K562 (cell line): Measurements from ENCODE around the gene HMSD. TPM values are rescaled to one million over a fixed set of nuclear protein-coding genes. Genes with fewer than 3 reads are reported as not detected.

Experiments
- ATAC-seq: fragments of 200-7000 bp; cut with Tn5 transposase; 3 replicates; pipeline ENCODE4 v1.9.1; 2020; ENCODE audit warnings: moderate library complexity
- BruUV-seq: library from RNA; stranded (reverse); fragments of 400-500 nt; replicated peaks from 2 replicates; lab custom pipeline; 2021; lab: Mats Ljungman, UMichigan
- CTCF ChIA-PET: fragments of 300-600 bp; formaldehyde crosslinking; extraction: SDS; loops from one replicate; lab custom pipeline; 2021; ENCODE audit warnings: low intra/inter-chr PET ratio; lab: Yijun Ruan, JAX
- POLR2A ChIA-PET: fragments of 300-600, 350-650 bp; sonication (Branson Sonifier 250); formaldehyde crosslinking; extraction: SDS; loops from one replicate; lab custom pipeline; 2021; ENCODE audit warnings: antibody characterized with exemption, inconsistent platforms; lab: Yijun Ruan, JAX
- DNase-seq, 4 experiments: peaks; one replicate each; pipeline versions ENCODE4 v3.0.0 to v3.0.0-alpha.2; 2011 to 2018; ENCODE audit warnings: low spot score in 3 of 4, mixed read lengths in 3 of 4; ENCODE audit errors: extremely low read depth in 1 of 4
- FAIRE-seq: peaks from 2 replicates; lab custom pipeline; 2011; peaks lifted over from hg19 to GRCh38; lab: Jason Lieb, UNC
- H2AFZ ChIP-seq: 2 replicates; pipeline ENCODE4 v1.6.0; 2011; ENCODE audit warnings: low read depth, low read length, control low read depth, inconsistent platforms
- H3K27ac ChIP-seq: fragments of 200-600 bp; 3 replicates; pipeline ENCODE4 v1.8.0; 2011; ENCODE audit warnings: low read depth, mild to moderate bottlenecking, control low read depth, inconsistent platforms, low read length, moderate library complexity, mixed read lengths; ENCODE audit errors: extremely low read depth
- H3K27me3 ChIP-seq, 2 experiments: fragments of 300-600 bp in 1 of 2; 2 replicates in 1 of 2; 3 replicates in 1 of 2; pipeline versions ENCODE4 v1.6.0 to v1.8.0; 2011; ENCODE audit warnings: inconsistent platforms in 2 of 2, low read length in 2 of 2, mild to moderate bottlenecking in 1 of 2, mixed read lengths in 1 of 2, moderate library complexity in 1 of 2; ENCODE audit not compliant: control insufficient read depth in 2 of 2, insufficient read depth in 2 of 2
- H3K36me3 ChIP-seq: fragments of 300-600 bp; 3 replicates; pipeline ENCODE4 v1.8.0; 2011; ENCODE audit warnings: mild to moderate bottlenecking, low read length, inconsistent platforms; ENCODE audit not compliant: control insufficient read depth, insufficient read depth
- H3K4me1 ChIP-seq, 2 experiments: fragments of 200-600 bp in 1 of 2; replicated peaks in 1 of 2; 2 replicates in 1 of 2; 3 replicates in 1 of 2; pipeline versions ENCODE4 v1.5.1 to v1.8.0; 2011; ENCODE audit warnings: inconsistent platforms in 2 of 2, low read length in 2 of 2, mild to moderate bottlenecking in 1 of 2, mixed read lengths in 1 of 2, moderate library complexity in 1 of 2; ENCODE audit not compliant: control insufficient read depth in 2 of 2, insufficient read depth in 2 of 2
- H3K4me2 ChIP-seq: 2 replicates; pipeline ENCODE4 v1.6.1; 2011; ENCODE audit warnings: low read length, control low read depth, inconsistent platforms, mixed read lengths; ENCODE audit not compliant: insufficient read depth
- H3K4me3 ChIP-seq: fragments of 200-600 bp; sonication (generic), shearing (Covaris generic); 2 replicates; pipeline ENCODE4 v1.5.1; 2016; ENCODE audit warnings: control low read depth, inconsistent platforms
- H3K79me2 ChIP-seq: fragments of 200-600 bp; 3 replicates; pipeline ENCODE4 v1.8.0; 2011; ENCODE audit warnings: low read length, inconsistent platforms; ENCODE audit not compliant: control insufficient read depth, insufficient read depth
- H3K9ac ChIP-seq, 2 experiments: 2 replicates each; pipeline versions ENCODE4 v1.6.0 to v1.6.1; 2011; ENCODE audit warnings: low read depth in 2 of 2, low read length in 2 of 2, control low read depth in 1 of 2, inconsistent platforms in 1 of 2, mild to moderate bottlenecking in 1 of 2, mixed read lengths in 1 of 2; ENCODE audit not compliant: insufficient read depth in 1 of 2
- H3K9me1 ChIP-seq: one replicate; pipeline ENCODE4 v1.6.0; 2011; ENCODE audit warnings: inconsistent platforms, mild to moderate bottlenecking, low read length, moderate library complexity; ENCODE audit not compliant: control insufficient read depth, insufficient read depth
- H3K9me3 ChIP-seq: replicated peaks from 2 replicates; pipeline ENCODE4 v1.5.1; 2011; ENCODE audit warnings: low read depth, low read length, inconsistent platforms; ENCODE audit not compliant: control insufficient read depth, insufficient read depth
- H4K20me1 ChIP-seq: replicated peaks from 2 replicates; pipeline ENCODE4 v1.6.1; 2011; ENCODE audit warnings: low read length, inconsistent platforms, mixed read lengths; ENCODE audit not compliant: control insufficient read depth, insufficient read depth
- GATAD2A ChIP-seq: fragments of 450-650 bp; IDR thresholded peaks from 2 replicates; pipeline ENCODE4 v1.6.1; 2017
- KAT2B ChIP-seq: IDR thresholded peaks from one replicate; pipeline ENCODE4 v1.6.1; 2012; ENCODE audit warnings: low read depth, mild to moderate bottlenecking, control low read depth, inconsistent platforms, low read length, moderate library complexity
- PTRF ChIP-seq: fragments of 450-650 bp; IDR thresholded peaks from 2 replicates; pipeline ENCODE4 v1.6.1; 2016; ENCODE audit warnings: mild to moderate bottlenecking, missing genetic modification characterization, missing compliant biosample characterization
- TAF1 ChIP-seq: IDR thresholded peaks from 2 replicates; pipeline ENCODE4 v1.6.1; 2011; ENCODE audit warnings: mild to moderate bottlenecking, low read length, moderate library complexity; ENCODE audit not compliant: insufficient read depth, control insufficient read depth, severe bottlenecking; ENCODE audit errors: extremely low read depth
- XRCC5 ChIP-seq: fragments of 200-400 bp; formaldehyde crosslinking; IDR thresholded peaks from 2 replicates; pipeline ENCODE4 v1.6.1; 2017; ENCODE audit warnings: low read depth, mild to moderate bottlenecking, low read length
- ZNF212 ChIP-seq: fragments of 450-650 bp; formaldehyde crosslinking; IDR thresholded peaks from 2 replicates; pipeline ENCODE4 v1.4.0; 2020; ENCODE audit warnings: mild to moderate bottlenecking
- ZNF24 ChIP-seq: fragments of 450-650 bp; IDR thresholded peaks from 2 replicates; pipeline ENCODE4 v1.6.1; 2016
- WGBS: fragments of 100-300 bp; shearing (Covaris generic); methylation state at CpG from one replicate; pipeline ENCODE4 v1.1.6; 2016; ENCODE audit warnings: low coverage, mixed read lengths; ENCODE audit not compliant: insufficient coverage; ENCODE audit errors: missing lambda C conversion rate; 5-methylcytosine and 5-hydroxymethylcytosine counted together
- in situ Hi-C: fragments of 300-500 bp; cut with MboI; formaldehyde crosslinking; loops from 4 replicates; pipeline ENCODE4 v1.15.0; 2018; ENCODE audit warnings: inconsistent platforms, mixed read lengths
- intact Hi-C: fragments of 100-400 bp; cut with micrococcal nuclease; formaldehyde crosslinking; loops from 2 replicates; pipeline ENCODE4 v1.14.2; 2022
- polyA plus RNA-seq, 8 experiments: library from polyadenylated mRNA; depleted of rRNA in 4 of 8; stranded (reverse) in 5 of 8; unstranded in 3 of 8; fragments of >200 nt; fragmentation: Nextera tagmentation in 2 of 8; fragmentation: Illumina TruSeq in 1 of 8; extraction: Ambion mirVana in 2 of 8; extraction: Trizol in 1 of 8; gene quantifications; 2 replicates each; pipeline versions ENCODE4 v1.2.1 to v1.2.3, GENCODE V29; 2011 to 2014; ENCODE audit warnings: inconsistent platforms in 1 of 8, missing spikeins in 1 of 8
- total RNA-seq, 7 experiments: library from RNA; depleted of rRNA in 6 of 7; stranded (reverse); fragments of >200 nt in 6 of 7; fragmentation: Illumina TruSeq in 2 of 7; extraction: Trizol in 2 of 7; gene quantifications; 2 replicates each; pipeline versions ENCODE4 v1.2.1 to v1.2.3, GENCODE V29; 2011 to 2021; ENCODE audit warnings: low replicate concordance in 1 of 7
- TF ChIP-seq, protein P1 (sequence below): fragments of 200-400 bp; formaldehyde crosslinking; IDR thresholded peaks from 2 replicates; pipeline ENCODE4 v1.6.1; 2017; ENCODE audit warnings: mild to moderate bottlenecking, low read depth, low read length, moderate library complexity
- TF ChIP-seq, protein P2 (sequence below): fragments of 450-650 bp; IDR thresholded peaks from 2 replicates; pipeline ENCODE4 v1.6.1; 2016; ENCODE audit warnings: mild to moderate bottlenecking
- TF ChIP-seq, protein P3 (sequence below): IDR thresholded peaks from 2 replicates; pipeline ENCODE4 v1.6.1; 2011; ENCODE audit not compliant: insufficient read length; ENCODE audit errors: extremely low read depth
- TF ChIP-seq, protein P4 (sequence below): sonication (generic); formaldehyde crosslinking; IDR thresholded peaks from 2 replicates; pipeline ENCODE4 v1.8.0; 2022; ENCODE audit warnings: mild to moderate bottlenecking, missing genetic modification reagents
- TF ChIP-seq, protein P5 (sequence below), 2 experiments: fragments of 150-350 bp in 1 of 2; IDR thresholded peaks; 2 replicates each; pipeline ENCODE4 v1.6.1; 2012 to 2016; ENCODE audit warnings: low read depth in 2 of 2, low read length in 2 of 2, mild to moderate bottlenecking in 1 of 2, moderate library complexity in 1 of 2

The HMSD gene
- total and polyA plus RNA-seq, 9 of the 15 experiments (the other 6 are each of a cell fraction or from before 2014, with no cell fraction given) = 0.18 to 0.39 (median 0.33) TPM; not detected in 6

DNA sequence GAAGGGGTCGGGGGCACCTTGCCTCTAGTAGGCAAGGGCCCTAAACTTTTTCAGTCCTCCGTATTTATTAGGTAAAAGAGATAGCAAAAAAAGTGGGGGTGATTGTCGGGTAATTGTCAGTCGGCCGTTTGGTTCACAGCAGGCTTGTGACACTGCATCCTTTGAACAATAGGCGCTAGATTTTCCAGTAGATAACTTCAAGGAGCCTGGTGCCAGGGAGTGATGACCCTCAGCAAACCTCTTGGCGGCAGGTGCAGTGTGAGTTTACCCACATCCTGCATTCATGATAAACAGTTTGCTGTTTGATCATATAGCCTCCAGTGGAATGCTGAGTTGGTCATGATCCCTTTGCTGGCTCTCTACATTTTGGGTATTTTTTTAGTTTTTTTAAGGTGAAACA is 43.6 kb downstream of the HMSD start:
- Histone ChIP-seq H3K27me3 (no peaks in the 10 kb centered on the region), H3K9me1 (no peaks in the 10 kb centered on the region), H3K36me3 (no peaks in the 10 kb centered on the region), H3K4me2 (no peak overlapping the region), H3K9ac (no peak overlapping the region), H2AFZ (no peak overlapping the region), H3K79me2 (no peaks in the 10 kb centered on the region), H4K20me1 (no peaks in the 10 kb centered on the region), H3K4me1 (no peaks in the 10 kb centered on the region), H3K27ac (no peak overlapping the region), H3K9me3 (no peaks in the 10 kb centered on the region), H3K4me3 (no peak overlapping the region)
- 0% methylated on average over 4 of the region's 7 CpGs for WGBS
- in situ Hi-C loops (loop anchor here (25.0 kb wide), 1 partner anchor 480 kb away; no protein-coding TSS in a partner anchor), intact Hi-C loops (no loop called here)
- no TSS peak for BruUV-seq
- no peak for ATAC-seq
- no peak for DNase-seq
- no peak for FAIRE-seq
- ChIA-PET CTCF (no interaction called here), POLR2A (no interaction called here)
- TF ChIP-seq, protein P1, sequence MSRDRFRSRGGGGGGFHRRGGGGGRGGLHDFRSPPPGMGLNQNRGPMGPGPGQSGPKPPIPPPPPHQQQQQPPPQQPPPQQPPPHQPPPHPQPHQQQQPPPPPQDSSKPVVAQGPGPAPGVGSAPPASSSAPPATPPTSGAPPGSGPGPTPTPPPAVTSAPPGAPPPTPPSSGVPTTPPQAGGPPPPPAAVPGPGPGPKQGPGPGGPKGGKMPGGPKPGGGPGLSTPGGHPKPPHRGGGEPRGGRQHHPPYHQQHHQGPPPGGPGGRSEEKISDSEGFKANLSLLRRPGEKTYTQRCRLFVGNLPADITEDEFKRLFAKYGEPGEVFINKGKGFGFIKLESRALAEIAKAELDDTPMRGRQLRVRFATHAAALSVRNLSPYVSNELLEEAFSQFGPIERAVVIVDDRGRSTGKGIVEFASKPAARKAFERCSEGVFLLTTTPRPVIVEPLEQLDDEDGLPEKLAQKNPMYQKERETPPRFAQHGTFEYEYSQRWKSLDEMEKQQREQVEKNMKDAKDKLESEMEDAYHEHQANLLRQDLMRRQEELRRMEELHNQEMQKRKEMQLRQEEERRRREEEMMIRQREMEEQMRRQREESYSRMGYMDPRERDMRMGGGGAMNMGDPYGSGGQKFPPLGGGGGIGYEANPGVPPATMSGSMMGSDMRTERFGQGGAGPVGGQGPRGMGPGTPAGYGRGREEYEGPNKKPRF = no peak
- TF ChIP-seq XRCC5 (no peak), PTRF (tag) (no peak), ZNF24 (no peak), KAT2B (no peak), ZNF212 (CRISPR knock-in tag) (no peak), GATAD2A (no peak), TAF1 (no peak)
- TF ChIP-seq, protein P2, sequence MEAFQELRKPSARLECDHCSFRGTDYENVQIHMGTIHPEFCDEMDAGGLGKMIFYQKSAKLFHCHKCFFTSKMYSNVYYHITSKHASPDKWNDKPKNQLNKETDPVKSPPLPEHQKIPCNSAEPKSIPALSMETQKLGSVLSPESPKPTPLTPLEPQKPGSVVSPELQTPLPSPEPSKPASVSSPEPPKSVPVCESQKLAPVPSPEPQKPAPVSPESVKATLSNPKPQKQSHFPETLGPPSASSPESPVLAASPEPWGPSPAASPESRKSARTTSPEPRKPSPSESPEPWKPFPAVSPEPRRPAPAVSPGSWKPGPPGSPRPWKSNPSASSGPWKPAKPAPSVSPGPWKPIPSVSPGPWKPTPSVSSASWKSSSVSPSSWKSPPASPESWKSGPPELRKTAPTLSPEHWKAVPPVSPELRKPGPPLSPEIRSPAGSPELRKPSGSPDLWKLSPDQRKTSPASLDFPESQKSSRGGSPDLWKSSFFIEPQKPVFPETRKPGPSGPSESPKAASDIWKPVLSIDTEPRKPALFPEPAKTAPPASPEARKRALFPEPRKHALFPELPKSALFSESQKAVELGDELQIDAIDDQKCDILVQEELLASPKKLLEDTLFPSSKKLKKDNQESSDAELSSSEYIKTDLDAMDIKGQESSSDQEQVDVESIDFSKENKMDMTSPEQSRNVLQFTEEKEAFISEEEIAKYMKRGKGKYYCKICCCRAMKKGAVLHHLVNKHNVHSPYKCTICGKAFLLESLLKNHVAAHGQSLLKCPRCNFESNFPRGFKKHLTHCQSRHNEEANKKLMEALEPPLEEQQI = no peak
- TF ChIP-seq, protein P3, sequence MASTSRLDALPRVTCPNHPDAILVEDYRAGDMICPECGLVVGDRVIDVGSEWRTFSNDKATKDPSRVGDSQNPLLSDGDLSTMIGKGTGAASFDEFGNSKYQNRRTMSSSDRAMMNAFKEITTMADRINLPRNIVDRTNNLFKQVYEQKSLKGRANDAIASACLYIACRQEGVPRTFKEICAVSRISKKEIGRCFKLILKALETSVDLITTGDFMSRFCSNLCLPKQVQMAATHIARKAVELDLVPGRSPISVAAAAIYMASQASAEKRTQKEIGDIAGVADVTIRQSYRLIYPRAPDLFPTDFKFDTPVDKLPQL = no peak
- TF ChIP-seq, protein P4, sequence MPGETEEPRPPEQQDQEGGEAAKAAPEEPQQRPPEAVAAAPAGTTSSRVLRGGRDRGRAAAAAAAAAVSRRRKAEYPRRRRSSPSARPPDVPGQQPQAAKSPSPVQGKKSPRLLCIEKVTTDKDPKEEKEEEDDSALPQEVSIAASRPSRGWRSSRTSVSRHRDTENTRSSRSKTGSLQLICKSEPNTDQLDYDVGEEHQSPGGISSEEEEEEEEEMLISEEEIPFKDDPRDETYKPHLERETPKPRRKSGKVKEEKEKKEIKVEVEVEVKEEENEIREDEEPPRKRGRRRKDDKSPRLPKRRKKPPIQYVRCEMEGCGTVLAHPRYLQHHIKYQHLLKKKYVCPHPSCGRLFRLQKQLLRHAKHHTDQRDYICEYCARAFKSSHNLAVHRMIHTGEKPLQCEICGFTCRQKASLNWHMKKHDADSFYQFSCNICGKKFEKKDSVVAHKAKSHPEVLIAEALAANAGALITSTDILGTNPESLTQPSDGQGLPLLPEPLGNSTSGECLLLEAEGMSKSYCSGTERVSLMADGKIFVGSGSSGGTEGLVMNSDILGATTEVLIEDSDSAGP (CRISPR knock-in tag) = no peak
- TF ChIP-seq, protein P5, sequence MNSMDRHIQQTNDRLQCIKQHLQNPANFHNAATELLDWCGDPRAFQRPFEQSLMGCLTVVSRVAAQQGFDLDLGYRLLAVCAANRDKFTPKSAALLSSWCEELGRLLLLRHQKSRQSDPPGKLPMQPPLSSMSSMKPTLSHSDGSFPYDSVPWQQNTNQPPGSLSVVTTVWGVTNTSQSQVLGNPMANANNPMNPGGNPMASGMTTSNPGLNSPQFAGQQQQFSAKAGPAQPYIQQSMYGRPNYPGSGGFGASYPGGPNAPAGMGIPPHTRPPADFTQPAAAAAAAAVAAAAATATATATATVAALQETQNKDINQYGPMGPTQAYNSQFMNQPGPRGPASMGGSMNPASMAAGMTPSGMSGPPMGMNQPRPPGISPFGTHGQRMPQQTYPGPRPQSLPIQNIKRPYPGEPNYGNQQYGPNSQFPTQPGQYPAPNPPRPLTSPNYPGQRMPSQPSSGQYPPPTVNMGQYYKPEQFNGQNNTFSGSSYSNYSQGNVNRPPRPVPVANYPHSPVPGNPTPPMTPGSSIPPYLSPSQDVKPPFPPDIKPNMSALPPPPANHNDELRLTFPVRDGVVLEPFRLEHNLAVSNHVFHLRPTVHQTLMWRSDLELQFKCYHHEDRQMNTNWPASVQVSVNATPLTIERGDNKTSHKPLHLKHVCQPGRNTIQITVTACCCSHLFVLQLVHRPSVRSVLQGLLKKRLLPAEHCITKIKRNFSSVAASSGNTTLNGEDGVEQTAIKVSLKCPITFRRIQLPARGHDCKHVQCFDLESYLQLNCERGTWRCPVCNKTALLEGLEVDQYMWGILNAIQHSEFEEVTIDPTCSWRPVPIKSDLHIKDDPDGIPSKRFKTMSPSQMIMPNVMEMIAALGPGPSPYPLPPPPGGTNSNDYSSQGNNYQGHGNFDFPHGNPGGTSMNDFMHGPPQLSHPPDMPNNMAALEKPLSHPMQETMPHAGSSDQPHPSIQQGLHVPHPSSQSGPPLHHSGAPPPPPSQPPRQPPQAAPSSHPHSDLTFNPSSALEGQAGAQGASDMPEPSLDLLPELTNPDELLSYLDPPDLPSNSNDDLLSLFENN (IDR thresholded peaks at IDR 0.05; ENCODE audit: low read depth in 2 of 2, low read length in 2 of 2) = no peak
